NOMO-1 treated with dmso at 0.1 percent for 144 hours (cell line): ENCODE results near the gene ADRB1.

Experiments used
- DNase-seq: peaks from one replicate; lab custom pipeline; 2025; ENCODE audit not compliant: unreplicated experiment; lab: John Stamatoyannopoulos, UW

Gene ADRB1

GRCh38 chr10:114026189-114027040 is 17.3 kb upstream of the ADRB1 start:
- DNase-seq = no peak

DNA sequence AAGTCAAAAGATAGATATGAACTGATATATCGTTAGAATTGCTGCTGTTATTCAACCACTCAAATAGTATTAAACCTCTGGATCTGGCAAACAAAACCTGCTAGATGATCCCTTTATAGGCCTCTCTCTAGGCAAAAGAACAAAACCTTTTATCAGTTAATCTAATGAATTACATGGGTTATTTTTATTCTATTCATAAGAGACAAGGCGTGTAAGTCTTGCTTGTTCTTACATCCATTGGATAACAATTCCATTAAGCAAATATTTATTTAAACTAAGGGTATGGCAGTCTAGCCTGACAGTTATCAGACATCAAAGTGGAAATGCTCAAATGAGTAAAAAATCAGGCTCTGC is 16.6 kb upstream of the ADRB1 start:
- DNase-seq = no peak

DNA sequence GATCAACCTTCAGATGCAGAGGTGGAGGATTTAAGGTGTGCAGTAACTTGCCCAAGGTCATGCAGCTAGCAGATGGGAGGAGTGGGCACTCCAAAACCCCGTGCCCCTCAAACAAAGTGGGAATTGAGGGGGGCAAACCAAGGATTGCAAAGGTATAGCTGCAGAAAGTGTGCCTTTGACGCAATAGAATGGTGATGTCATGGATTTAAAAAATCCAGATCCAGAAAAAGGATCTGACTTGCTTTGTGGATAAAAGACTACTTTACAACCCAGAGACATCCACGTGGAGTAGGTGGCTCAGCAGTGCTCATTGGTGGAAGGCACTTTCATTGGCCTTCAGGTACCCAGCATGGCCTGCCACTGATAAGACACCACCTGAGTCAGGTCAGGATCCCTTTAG is 15.7 kb upstream of the ADRB1 start:
- DNase-seq = no peak

GRCh38 chr10:114028425-114028824 is 15.2 kb upstream of the ADRB1 start:
- DNase-seq = no peak

DNA sequence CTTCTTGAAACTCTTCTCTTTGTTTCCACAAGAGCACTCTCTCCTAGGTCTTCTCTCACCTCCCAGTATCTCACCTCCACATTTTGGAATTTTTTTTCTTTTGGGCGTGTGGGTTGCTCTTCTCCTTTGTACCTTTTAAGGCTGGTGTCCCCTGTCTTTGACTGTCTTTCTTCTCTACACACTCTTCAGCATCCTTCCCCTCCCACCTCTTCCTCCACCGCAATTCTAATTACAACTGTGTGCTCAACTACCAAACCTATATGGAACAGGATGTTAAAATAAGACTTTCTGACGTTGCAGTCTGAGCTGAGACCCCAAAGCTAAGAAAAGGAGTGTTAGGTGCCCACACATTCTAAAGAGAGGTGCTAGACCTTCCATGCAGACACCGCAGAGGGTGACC is 14.0 kb upstream of the ADRB1 start:
- DNase-seq = no peak

GRCh38 chr10:114030140-114030539 is 13.5 kb upstream of the ADRB1 start:
- no peak for DNase-seq

GRCh38 chr10:114031073-114031972 is 12.3 kb upstream of the ADRB1 start:
- DNase-seq = peak; percentile 30

DNA sequence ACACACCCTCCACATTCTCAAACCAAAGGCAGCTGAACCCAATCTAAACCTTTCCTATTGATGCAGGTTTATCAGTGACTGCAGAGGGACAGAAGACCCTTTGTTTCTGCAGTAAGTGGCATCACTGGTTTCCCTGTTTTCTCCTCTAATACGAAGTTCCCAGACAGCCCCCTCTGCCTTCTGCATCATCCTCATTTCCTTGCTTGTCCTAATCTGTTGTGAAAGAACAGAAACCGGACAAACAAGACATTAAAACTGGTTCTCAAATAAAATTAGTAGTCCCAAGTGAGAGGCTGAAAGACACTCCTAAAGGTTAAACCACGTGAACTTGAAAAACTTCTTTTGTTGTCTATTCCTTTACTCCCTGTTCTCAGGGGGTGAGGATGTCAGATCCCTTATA is 10.1 kb upstream of the ADRB1 start:
- DNase-seq = no peak

DNA sequence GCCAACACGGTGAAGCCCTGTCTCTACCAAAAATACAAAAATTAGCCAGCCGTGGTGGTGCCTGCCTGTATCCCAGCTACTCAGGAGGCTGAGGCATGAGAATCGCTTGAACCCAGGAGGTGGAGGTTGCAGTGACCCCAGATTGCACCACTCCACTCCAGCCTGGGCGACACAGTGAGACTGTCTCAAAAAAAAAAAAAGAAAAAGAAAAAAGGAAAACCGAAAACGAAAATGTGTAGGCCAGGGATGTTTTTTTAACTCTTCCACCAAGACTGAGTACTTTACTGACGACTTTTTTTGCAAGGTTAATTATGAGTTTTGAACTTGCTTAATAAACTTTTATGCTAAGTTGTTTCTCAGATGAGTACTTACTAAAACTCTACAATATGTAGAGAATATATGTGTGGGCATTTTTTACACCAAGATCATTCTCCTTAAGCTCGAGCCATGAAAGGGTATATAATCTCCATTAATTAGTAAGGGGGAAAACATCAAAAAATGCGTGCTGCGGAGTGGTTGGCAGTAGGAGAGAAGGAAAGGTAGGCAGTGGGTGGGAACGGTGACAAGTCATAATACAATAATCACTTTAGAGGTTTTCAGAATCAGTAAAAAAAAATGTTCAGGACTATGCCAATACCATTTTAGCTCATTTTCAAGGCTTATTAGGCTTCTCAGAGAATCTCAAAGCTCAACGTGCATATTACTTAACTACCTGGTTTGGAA is 8.6 kb upstream of the ADRB1 start:
- no peak for DNase-seq

- no peak for DNase-seq
These were observed 7.9 kb upstream of the ADRB1 start for GRCh38 chr10:114035791-114036190.

DNA sequence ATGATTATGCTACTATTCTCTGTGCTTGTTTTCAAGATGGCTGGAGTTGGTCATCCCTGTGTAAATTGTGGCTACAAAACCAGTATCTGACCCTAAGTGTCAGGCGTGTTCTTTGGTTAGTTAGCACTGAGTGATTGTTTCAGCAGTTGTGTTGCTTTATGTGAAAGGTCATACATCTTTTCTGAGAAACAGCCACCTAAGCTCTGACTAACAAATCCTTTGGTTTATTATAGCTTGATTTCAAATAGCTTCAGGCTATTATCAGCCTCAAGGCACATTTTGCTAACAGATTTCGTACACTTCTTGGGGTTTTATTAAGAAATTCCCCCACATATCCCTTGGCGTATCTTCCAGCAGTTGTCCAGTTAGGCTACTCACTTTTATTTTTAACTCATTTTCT is 4.8 kb upstream of the ADRB1 start:
- DNase-seq = no peak

DNA sequence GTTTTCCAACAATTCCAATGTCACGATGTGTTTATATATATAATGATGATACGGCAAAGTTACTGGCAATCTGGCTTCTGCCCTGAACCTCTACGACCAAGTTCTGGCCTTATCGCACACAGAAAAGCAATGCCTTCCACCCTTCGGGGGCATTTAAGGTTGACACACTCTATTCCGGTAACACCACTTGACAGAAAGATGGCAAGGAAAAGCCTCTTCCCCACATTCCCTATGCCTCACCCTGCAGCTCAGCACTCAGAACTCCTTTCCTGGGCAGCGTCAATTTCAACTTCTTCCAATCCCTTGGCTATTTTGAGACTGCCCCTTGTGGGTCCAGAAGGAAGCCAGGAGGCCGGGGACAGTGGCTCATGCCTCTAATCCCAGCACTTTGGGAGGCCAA is 2.5 kb upstream of the ADRB1 start:
- DNase-seq = no peak

DNA sequence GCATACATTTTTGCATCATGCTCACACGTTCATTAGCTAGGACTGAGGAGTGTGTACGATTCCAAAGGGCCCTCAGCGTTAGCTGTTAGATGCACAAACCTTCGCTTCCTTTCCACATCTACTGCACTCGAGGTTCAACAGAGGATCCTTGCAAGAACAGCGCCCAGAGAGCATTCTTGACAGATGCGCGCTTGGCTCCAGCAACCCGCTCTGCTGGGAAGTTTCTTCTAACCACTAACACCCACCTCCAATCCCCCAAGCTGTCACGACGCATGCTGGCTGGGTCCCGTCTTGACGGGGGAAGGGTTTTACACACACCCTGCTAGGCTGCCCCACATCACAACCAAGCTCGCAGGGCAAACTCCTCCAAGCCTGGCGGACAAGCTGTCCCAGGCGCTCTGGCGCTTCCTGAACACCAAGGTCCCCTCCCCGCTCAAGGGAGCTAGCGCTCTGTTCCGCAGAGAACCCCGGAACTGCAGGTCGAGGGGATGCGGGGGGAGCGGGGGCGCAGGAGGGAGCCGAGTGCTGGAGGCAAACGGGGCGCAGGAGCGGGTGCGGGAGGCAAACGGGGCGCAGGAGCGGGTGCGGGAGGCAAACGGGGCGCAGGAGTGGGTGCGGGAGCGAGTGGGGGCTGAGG is 653 bp upstream of the ADRB1 start:
- DNase-seq = no peak

DNA sequence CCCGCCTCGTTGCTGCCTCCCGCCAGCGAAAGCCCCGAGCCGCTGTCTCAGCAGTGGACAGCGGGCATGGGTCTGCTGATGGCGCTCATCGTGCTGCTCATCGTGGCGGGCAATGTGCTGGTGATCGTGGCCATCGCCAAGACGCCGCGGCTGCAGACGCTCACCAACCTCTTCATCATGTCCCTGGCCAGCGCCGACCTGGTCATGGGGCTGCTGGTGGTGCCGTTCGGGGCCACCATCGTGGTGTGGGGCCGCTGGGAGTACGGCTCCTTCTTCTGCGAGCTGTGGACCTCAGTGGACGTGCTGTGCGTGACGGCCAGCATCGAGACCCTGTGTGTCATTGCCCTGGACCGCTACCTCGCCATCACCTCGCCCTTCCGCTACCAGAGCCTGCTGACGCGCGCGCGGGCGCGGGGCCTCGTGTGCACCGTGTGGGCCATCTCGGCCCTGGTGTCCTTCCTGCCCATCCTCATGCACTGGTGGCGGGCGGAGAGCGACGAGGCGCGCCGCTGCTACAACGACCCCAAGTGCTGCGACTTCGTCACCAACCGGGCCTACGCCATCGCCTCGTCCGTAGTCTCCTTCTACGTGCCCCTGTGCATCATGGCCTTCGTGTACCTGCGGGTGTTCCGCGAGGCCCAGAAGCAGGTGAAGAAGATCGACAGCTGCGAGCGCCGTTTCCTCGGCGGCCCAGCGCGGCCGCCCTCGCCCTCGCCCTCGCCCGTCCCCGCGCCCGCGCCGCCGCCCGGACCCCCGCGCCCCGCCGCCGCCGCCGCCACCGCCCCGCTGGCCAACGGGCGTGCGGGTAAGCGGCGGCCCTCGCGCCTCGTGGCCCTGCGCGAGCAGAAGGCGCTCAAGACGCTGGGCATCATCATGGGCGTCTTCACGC is 825 bp downstream of the ADRB1 start:
- DNase-seq = no peak

GRCh38 chr10:114045136-114046086 is 1.7 kb downstream of the ADRB1 start:
- DNase-seq = no peak

DNA sequence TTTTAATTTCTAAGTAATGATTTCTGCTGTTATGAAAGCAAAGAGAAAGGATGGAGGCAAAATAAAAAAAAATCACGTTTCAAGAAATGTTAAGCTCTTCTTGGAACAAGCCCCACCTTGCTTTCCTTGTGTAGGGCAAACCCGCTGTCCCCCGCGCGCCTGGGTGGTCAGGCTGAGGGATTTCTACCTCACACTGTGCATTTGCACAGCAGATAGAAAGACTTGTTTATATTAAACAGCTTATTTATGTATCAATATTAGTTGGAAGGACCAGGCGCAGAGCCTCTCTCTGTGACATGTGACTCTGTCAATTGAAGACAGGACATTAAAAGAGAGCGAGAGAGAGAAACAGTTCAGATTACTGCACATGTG is 2.4 kb downstream of the ADRB1 start:
- no peak for DNase-seq

GRCh38 chr10:114048472-114048871 is 4.8 kb downstream of the ADRB1 start:
- no peak for DNase-seq

- DNase-seq = no peak
These were observed 8.0 kb downstream of the ADRB1 start for GRCh38 chr10:114051714-114052113.

DNA sequence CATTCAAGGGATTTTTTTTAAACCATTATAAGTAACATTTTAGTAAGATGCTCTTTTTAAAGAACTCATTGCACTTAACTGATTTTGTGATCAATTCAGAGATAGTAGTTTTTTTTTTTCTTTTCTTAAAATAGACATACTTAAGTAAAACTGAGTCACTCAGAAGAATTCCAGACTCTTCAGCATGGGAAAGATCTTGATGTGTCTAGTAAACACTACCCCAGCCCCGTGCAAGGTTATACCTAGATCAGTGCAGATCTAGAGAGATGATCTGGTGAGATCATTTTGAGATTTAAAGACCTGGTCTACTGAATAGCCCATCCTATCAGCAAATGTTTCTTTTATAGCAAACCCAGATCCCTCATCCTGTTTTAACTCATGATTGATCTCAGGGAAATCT is 8.6 kb downstream of the ADRB1 start:
- no peak for DNase-seq
